AG04450 (cell line): ENCODE results near the gene IL17REL. TPM values are rescaled to one million over a fixed set of nuclear protein-coding genes. Genes with fewer than 3 reads are reported as not detected.
"Not testable (repeated sequence)": the region's sequence is repeated elsewhere in the genome, so short reads cannot be mapped to it uniquely, and the experiment has no call there.

Experiments
- CTCF ChIA-PET: fragments of 300-600, 350-600 bp; formaldehyde crosslinking; extraction: SDS; loops from one replicate; lab custom pipeline; 2022; ENCODE audit warnings: antibody characterized with exemption, inconsistent platforms; lab: Charles Lee
- POLR2A ChIA-PET: fragments of 350-600 bp; formaldehyde crosslinking; extraction: SDS; loops from one replicate; lab custom pipeline; 2021; ENCODE audit warnings: antibody characterized with exemption, inconsistent platforms; lab: Yijun Ruan, JAX
- DNase-seq: peaks from one replicate; pipeline ENCODE4 v3.0.0-alpha.2; 2011; ENCODE audit warnings: low read depth, low spot score
- H3K27ac ChIP-seq: one replicate; pipeline ENCODE4 v1.5.1; 2012; ENCODE audit warnings: low read depth, low read length, control low read depth
- H3K27me3 ChIP-seq: one replicate; pipeline ENCODE4 v1.6.0; 2012; ENCODE audit warnings: low read length; ENCODE audit not compliant: control insufficient read depth, insufficient read depth
- H3K4me3 ChIP-seq: 2 replicates; pipeline ENCODE4 v1.5.1; 2011; ENCODE audit warnings: mild to moderate bottlenecking, low read depth, low read length, control low read depth
- H3K9me3 ChIP-seq: 2 replicates; pipeline ENCODE4 v1.5.1; 2012; ENCODE audit warnings: low read length; ENCODE audit not compliant: control insufficient read depth, insufficient read depth
- CTCF ChIP-seq: IDR thresholded peaks from 2 replicates; pipeline ENCODE4 v1.5.1; 2011; ENCODE audit warnings: low read depth, low read length, control low read depth, inconsistent platforms
- polyA plus RNA-seq: library from polyadenylated mRNA; depleted of rRNA; stranded (reverse); fragments of >200 nt; gene quantifications from 2 replicates; pipeline ENCODE4 v1.2.3, GENCODE V29; 2011

IL17REL gene
- polyA plus RNA-seq, 1 experiment, result not detected

DNA sequence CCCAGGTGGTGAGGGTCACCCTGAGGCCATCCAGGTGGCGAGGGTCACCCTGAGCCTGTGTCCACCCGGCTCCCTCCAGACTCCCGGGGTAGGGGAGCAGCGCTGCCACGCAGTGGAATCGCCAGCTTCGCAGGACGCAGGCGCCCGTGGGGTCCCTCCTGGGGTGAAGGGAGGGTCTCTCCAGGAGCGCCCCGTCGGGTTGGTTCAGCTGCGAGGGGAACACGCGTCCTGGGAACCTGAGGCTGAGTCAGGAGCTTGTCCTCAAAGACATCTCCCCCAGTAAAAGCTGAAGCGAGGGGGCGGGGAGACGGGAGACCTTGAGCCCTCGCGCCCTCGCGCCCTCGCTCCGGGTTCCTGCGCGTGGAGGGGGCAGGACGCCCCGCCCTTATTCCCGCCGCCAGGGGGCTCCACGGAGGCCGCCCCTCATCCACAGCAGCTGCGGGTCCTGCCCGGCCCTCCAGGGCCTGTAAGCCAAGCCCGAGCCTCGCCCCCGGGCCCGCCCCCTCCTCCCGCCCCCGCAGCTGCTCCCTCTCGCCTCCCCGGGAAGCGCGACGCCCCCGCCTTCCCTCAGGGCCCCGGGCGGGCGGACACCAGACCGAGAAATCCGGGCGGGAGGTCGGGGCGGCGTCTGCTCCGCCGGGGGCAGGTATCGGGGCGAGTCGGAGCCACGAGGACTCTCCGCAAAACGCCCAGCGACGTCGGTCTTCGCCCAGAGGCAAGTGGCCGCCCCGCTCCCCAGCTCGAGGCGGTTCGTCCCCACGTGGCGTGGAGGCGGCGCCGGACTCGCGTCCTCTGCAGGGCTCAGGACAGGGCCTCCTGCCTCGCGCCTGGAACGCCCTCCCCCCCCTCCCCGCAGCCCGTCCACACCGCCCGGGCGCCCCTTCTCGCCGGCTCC lies 29.2 kb downstream of the IL17REL start:
- ChIA-PET POLR2A (interaction anchor here (0.6 kb wide), 2 partner anchors 12 to 222 kb away, joined by 3 read pairs; no protein-coding TSS in a partner anchor), CTCF (interaction anchor here (1.0 kb wide), 1 partner anchor 44 kb away, joined by 3 read pairs; no protein-coding TSS in a partner anchor)
- 0 out of 2 replicates have a peak overlapping the region, but pooled peaks have one; percentile 4 for H3K4me3 ChIP-seq
- TF ChIP-seq CTCF, result peak; percentile 42
- no peak overlapping the region for H3K27ac ChIP-seq
- DNase-seq, result no peak
- H3K9me3 ChIP-seq, result peaks cover 13% of the 10 kb centered on the region
- peaks cover 27% of the 10 kb centered on the region for H3K27me3 ChIP-seq

DNA sequence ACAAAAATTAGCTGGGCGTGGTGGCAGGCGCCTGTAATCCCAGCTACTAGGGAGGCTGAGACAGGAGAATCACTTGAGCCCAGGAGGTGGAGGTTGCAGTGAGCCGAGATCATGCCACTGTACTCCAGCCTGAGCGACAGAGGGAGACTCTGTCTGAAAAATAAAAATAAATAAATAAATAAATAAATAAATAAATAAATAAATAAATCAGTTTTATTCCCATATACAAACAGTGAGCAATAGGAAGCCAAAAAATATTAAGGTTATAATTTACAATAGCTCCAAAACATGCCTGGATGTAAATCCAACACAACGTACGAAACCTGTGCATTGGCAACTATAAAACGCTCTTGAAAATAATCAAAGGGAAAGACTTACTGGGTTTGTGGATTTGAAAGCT lies 30.8 kb downstream of the IL17REL start:
- H3K27ac ChIP-seq, POLR2A ChIA-PET, CTCF ChIA-PET, H3K4me3 ChIP-seq, DNase-seq: not testable (repeated sequence)
- Histone ChIP-seq H3K9me3 (peaks cover 13% of the 10 kb centered on the region), H3K27me3 (peaks cover 27% of the 10 kb centered on the region)

GRCh38 chr22:49979587-49980264 lies 32.8 kb downstream of the IL17REL start:
- peak; percentile 53 for TF ChIP-seq CTCF
- CTCF ChIA-PET, result interaction anchor here (0.7 kb wide), 1 partner anchor 15 kb away, joined by 3 read pairs; no protein-coding TSS in a partner anchor
- Histone ChIP-seq H3K27ac (no peak overlapping the region), H3K27me3 (peaks cover 14% of the 10 kb centered on the region), H3K9me3 (peaks cover 13% of the 10 kb centered on the region), H3K4me3 (no peak overlapping the region)
- no peak for DNase-seq
- POLR2A ChIA-PET, result no interaction called here

DNA sequence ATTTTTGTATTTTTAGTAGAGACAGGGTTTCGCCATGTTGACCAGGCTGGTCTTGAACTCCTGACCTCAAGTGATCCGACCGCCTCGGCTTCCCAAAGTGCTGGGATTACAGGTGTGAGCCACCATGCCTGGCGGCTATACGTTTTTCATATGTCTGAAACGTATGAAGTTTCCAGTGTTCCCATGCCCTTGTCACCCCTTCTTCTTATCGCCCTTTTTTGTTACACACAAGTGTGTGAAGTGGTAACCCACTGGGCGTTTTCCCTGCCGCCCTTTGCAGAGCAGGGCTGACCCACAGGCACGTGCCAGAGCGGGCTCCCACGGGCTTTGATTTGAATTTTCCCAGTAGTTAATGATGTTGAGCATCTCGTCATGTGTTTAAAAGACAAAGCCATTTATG lies 35.0 kb downstream of the IL17REL start:
- no peak for TF ChIP-seq CTCF
- H3K9me3 ChIP-seq, result peaks cover 8% of the 10 kb centered on the region
- H3K27ac ChIP-seq, result no peak overlapping the region
- CTCF ChIA-PET, result interaction anchor here (0.9 kb wide), 1 partner anchor 53 kb away, joined by 3 read pairs; no protein-coding TSS in a partner anchor
- H3K4me3 ChIP-seq, result no peak overlapping the region
- DNase-seq, result no peak
- POLR2A ChIA-PET, result no interaction called here
- H3K27me3 ChIP-seq, result peaks cover under 1% of the 10 kb centered on the region

DNA sequence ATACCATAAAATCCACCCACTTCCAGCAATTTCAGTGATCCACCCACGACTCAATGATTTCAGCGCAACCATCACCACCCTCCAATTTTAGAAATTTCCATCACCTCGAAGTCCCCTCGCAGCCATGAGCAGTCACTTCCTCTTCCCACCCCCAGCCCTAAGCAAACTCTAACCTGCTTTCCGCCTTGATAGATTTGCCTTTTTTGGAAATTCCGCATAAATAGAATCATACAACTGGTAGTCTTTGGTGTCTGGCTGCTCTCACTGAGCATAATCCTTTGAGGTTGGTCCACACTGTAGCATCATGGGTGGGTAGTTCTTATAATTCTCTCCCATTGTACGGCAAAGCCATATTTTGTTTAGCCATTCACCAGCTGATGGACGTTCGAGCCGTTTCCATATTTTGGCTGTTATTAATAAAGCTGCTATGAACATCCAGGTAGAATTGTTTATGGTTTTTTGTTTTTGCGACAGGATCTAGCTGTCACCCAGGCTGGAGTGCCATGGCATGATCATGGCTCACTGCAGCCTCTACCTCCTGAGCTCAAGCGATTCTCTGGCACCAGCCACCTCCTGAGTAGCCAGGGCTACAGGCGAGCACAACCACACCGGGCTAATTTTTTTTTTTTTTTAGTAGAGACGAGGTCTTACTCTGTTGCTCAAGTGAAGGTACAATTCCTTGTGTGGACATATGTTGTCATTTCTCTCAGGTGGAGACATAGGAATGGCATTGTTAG lies 36.0 kb downstream of the IL17REL start:
- TF ChIP-seq CTCF, result no peak
- Histone ChIP-seq H3K27me3 (no peaks in the 10 kb centered on the region), H3K4me3 (no peak overlapping the region), H3K27ac (no peak overlapping the region), H3K9me3 (peaks cover 6% of the 10 kb centered on the region; the same call in 1 of the 2 replicates)
- no peak for DNase-seq
- POLR2A ChIA-PET, result interaction anchor here (0.6 kb wide), 1 partner anchor 287 kb away, joined by 3 read pairs; no protein-coding TSS in a partner anchor
- CTCF ChIA-PET, result interaction anchor here (0.9 kb wide), 1 partner anchor 54 kb away, joined by 3 read pairs; no protein-coding TSS in a partner anchor
